ENCODE results near the gene PXMP4.
A peak's percentile ranks its signal among the peaks of the same experiment; 100 is the strongest.

PXMP4 gene

GRCh38 chr20:33672426-33673113 lies 47.5 kb downstream of the PXMP4 start:
- H3K27ac ChIP-seq, result no peak overlapping the region
- no peak for DNase-seq (ENCODE audit: low read depth, low spot score)

GRCh38 chr20:33671573-33672288 lies 48.4 kb downstream of the PXMP4 start:
- DNase-seq (ENCODE audit: low read depth, low spot score), result no peak
- no peak overlapping the region for H3K27ac ChIP-seq

- no peak for DNase-seq (ENCODE audit: low read depth, low spot score)
Measured at GRCh38 chr20:33670715-33671499, 49.2 kb downstream of the PXMP4 start.

GRCh38 chr20:33669873-33670640 lies 50.1 kb downstream of the PXMP4 start:
- no peak overlapping the region for H3K27ac ChIP-seq
- DNase-seq (ENCODE audit: low read depth, low spot score), result no peak

More at GRCh38 chr20:33670715-33671499, 49.2 kb downstream of the PXMP4 start:
- no peak overlapping the region for H3K27ac ChIP-seq

GRCh38 chr20:33669224-33669623 lies 50.9 kb downstream of the PXMP4 start:
- H3K27ac ChIP-seq, result no peak overlapping the region
- DNase-seq (ENCODE audit: low read depth, low spot score), result no peak

- no peak for DNase-seq (ENCODE audit: low read depth, low spot score)
- H3K27ac ChIP-seq, result no peak overlapping the region
Measured at GRCh38 chr20:33668466-33669155, 51.5 kb downstream of the PXMP4 start.

- peak overlapping the region; percentile 74 for H3K27ac ChIP-seq
- DNase-seq (ENCODE audit: low read depth, low spot score), result no peak
Measured at GRCh38 chr20:33667676-33668465, 52.2 kb downstream of the PXMP4 start.

GRCh38 chr20:33667245-33667675 lies 52.9 kb downstream of the PXMP4 start:
- peak overlapping the region; percentile 74 for H3K27ac ChIP-seq
- no peak for DNase-seq (ENCODE audit: low read depth, low spot score)

- peak; percentile 61 for DNase-seq (ENCODE audit: low read depth, low spot score)
- H3K27ac ChIP-seq, result peak within 1 kb of the TSS; percentile 74
Measured at GRCh38 chr20:33666293-33667244, 53.5 kb downstream of the PXMP4 start, which contains the start of gene ACTL10. ACTL10 (plus strand) TSS chr20:33666943; CDS start chr20:33667498, 555 bp downstream.

- no peak overlapping the region for H3K27ac ChIP-seq
- DNase-seq (ENCODE audit: low read depth, low spot score), result no peak
Measured at GRCh38 chr20:33664762-33665144, 55.4 kb downstream of the PXMP4 start.

- no peak for DNase-seq (ENCODE audit: low read depth, low spot score)
- peak overlapping the region; percentile 67 for H3K27ac ChIP-seq
Measured at GRCh38 chr20:33664085-33664761, 55.9 kb downstream of the PXMP4 start.

- DNase-seq (ENCODE audit: low read depth, low spot score), result no peak
- peak overlapping the region; percentile 67 for H3K27ac ChIP-seq
Measured at GRCh38 chr20:33663161-33664084, 56.7 kb downstream of the PXMP4 start.

GRCh38 chr20:33662172-33662571 lies 57.9 kb downstream of the PXMP4 start, which contains the start of gene C20orf144:
C20orf144 (plus strand) TSS chr20:33662327; CDS start chr20:33662346, 19 bp downstream.
- DNase-seq (ENCODE audit: low read depth, low spot score), result no peak
- H3K27ac ChIP-seq, result peak within 1 kb of the TSS; percentile 67

GRCh38 chr20:33660685-33661058 lies 59.4 kb downstream of the PXMP4 start:
- DNase-seq (ENCODE audit: low read depth, low spot score), result no peak
- H3K27ac ChIP-seq, result no peak overlapping the region

GRCh38 chr20:33660035-33660684 lies 60.0 kb downstream of the PXMP4 start:
- DNase-seq (ENCODE audit: low read depth, low spot score), result no peak

More at GRCh38 chr20:33660035-33660684, 60.0 kb downstream of the PXMP4 start:
- no peak overlapping the region for H3K27ac ChIP-seq

Data from epithelial cell of prostate (primary cell).